B cell (primary cell): ENCODE data around the gene FAM53B. TPM values are rescaled to one million over a fixed set of nuclear protein-coding genes. Genes with fewer than 3 reads are reported as not detected.

Experiments
- ATAC-seq: fragments of 200-7000 bp; cut with Tn5 transposase; one replicate; pipeline ENCODE4 v1.10.0; 2021; ENCODE audit warnings: low read depth, mild to moderate bottlenecking, moderate number of reproducible peaks, moderate library complexity
- CTCF ChIA-PET: fragments of 350-600 bp; sonication (Branson Sonifier 250); formaldehyde crosslinking; loops from one replicate; lab custom pipeline; 2021; ENCODE audit warnings: antibody characterized with exemption, inconsistent platforms; lab: Charles Lee
- POLR2A ChIA-PET: fragments of 350-600 bp; sonication (Branson Sonifier 250); formaldehyde crosslinking; loops from one replicate; lab custom pipeline; 2021; ENCODE audit warnings: antibody characterized with exemption; lab: Charles Lee
- DNase-seq: peaks from one replicate; pipeline ENCODE4 v3.0.0; 2013
- H2AFZ ChIP-seq: 2 replicates; pipeline ENCODE4 v1.6.1; 2012; ENCODE audit warnings: mild to moderate bottlenecking, low read depth, low read length; ENCODE audit not compliant: insufficient read depth, poor library complexity, severe bottlenecking
- H3K27ac ChIP-seq, 2 donors: 1 replicate in 1 of 2; 2 replicates in 1 of 2; pipeline ENCODE4 v1.5.1; 2012 to 2013; ENCODE audit warnings: low read length in 2 of 2, mild to moderate bottlenecking in 2 of 2, moderate library complexity in 1 of 2
- H3K27me3 ChIP-seq, 4 experiments: fragments of 200-600 bp in 1 of 4; sonication (generic) in 1 of 4; replicated peaks in 1 of 4; 1 replicate in 2 of 4; 2 replicates in 2 of 4; pipeline versions ENCODE4 v1.6.1 to v1.7.0; 2013 to 2016; ENCODE audit warnings: low read length in 3 of 4, mild to moderate bottlenecking in 2 of 4, mixed read lengths in 1 of 4, moderate library complexity in 1 of 4; ENCODE audit not compliant: insufficient read depth in 4 of 4, control insufficient read depth in 3 of 4; ENCODE audit errors: control extremely low read depth in 1 of 4
- H3K36me3 ChIP-seq, 2 experiments: replicated peaks in 1 of 2; 1 replicate in 1 of 2; 2 replicates in 1 of 2; pipeline versions ENCODE4 v1.6.1 to v1.7.1; 2013; ENCODE audit warnings: low read length in 1 of 2; ENCODE audit not compliant: insufficient read depth in 2 of 2, control insufficient read depth in 1 of 2; ENCODE audit errors: control extremely low read depth in 1 of 2, extremely low read depth in 1 of 2
- H3K4me1 ChIP-seq, 2 donors: fragments of 200-600 bp in 1 of 2; sonication (generic) in 1 of 2; 1 replicate in 1 of 2; 2 replicates in 1 of 2; pipeline versions ENCODE4 v1.5.1 to v1.6.1; 2013 to 2017; ENCODE audit warnings: low read length in 2 of 2; ENCODE audit not compliant: control insufficient read depth in 2 of 2, insufficient read depth in 2 of 2
- H3K4me2 ChIP-seq: replicated peaks from 2 replicates; pipeline ENCODE3; 2012; ENCODE audit warnings: mild to moderate bottlenecking, low read depth, low read length; ENCODE audit not compliant: poor library complexity, severe bottlenecking
- H3K4me3 ChIP-seq, 5 experiments: fragments of 200-600 bp in 1 of 5; sonication (generic) in 1 of 5; 1 replicate in 3 of 5; 2 replicates in 2 of 5; pipeline versions ENCODE4 v1.5.1 to v1.7.0; 2011 to 2016; ENCODE audit warnings: low read length in 4 of 5, mild to moderate bottlenecking in 4 of 5, low read depth in 2 of 5, control low read depth in 1 of 5, moderate library complexity in 1 of 5; ENCODE audit not compliant: insufficient read depth in 1 of 5; ENCODE audit errors: control extremely low read depth in 1 of 5, extremely low read depth in 1 of 5
- H3K79me2 ChIP-seq: fragments of 200-600 bp; sonication (generic); one replicate; pipeline ENCODE4 v1.6.0; 2016; ENCODE audit warnings: low read length; ENCODE audit not compliant: control insufficient read depth, insufficient read depth
- H3K9ac ChIP-seq: fragments of 200-600 bp; sonication (generic); 2 replicates; pipeline ENCODE4 v1.6.1; 2017; ENCODE audit warnings: mild to moderate bottlenecking, low read length, moderate library complexity
- H3K9me3 ChIP-seq, 3 donors: one replicate each; pipeline versions ENCODE4 v1.6.1 to v1.7.1; 2013; ENCODE audit warnings: low read length in 2 of 3; ENCODE audit not compliant: control insufficient read depth in 2 of 3, insufficient read depth in 1 of 3; ENCODE audit errors: control extremely low read depth in 1 of 3
- H4K20me1 ChIP-seq: 2 replicates; pipeline ENCODE4 v1.6.0; 2012; ENCODE audit warnings: mild to moderate bottlenecking, low read length; ENCODE audit not compliant: insufficient read depth, control insufficient read depth, poor library complexity, severe bottlenecking
- H3K27ac Mint-ChIP-seq: one replicate; pipeline ENCODE4 v1.8.0; 2021; ENCODE audit warnings: mixed read lengths
- H3K27me3 Mint-ChIP-seq: one replicate; pipeline ENCODE4 v1.8.0; 2021; ENCODE audit warnings: mixed read lengths
- H3K4me1 Mint-ChIP-seq: one replicate; pipeline ENCODE4 v1.8.0; 2021; ENCODE audit warnings: mixed read lengths
- H3K4me3 Mint-ChIP-seq: one replicate; pipeline ENCODE4 v1.8.0; 2021; ENCODE audit warnings: mixed read lengths
- H3K9me3 Mint-ChIP-seq: one replicate; pipeline ENCODE4 v1.8.0; 2022; ENCODE audit warnings: mixed read lengths; ENCODE audit not compliant: insufficient read depth
- EZH2 ChIP-seq: IDR thresholded peaks from 2 replicates; pipeline ENCODE4 v1.6.1; 2012; ENCODE audit warnings: borderline replicate concordance, low read depth, mild to moderate bottlenecking, moderate library complexity, low read length; ENCODE audit not compliant: insufficient read depth, poor library complexity, severe bottlenecking
- WGBS: methylation state at CpG from one replicate; pipeline ENCODE4 v1.1.5; 2013; ENCODE audit warnings: missing lambda C conversion rate; ENCODE audit not compliant: insufficient coverage; 5-methylcytosine and 5-hydroxymethylcytosine counted together
- intact Hi-C: fragments of 100-400 bp; cut with micrococcal nuclease; formaldehyde crosslinking; loops from one replicate; pipeline ENCODE4 v1.10.0; 2022
- polyA plus RNA-seq: library from polyadenylated mRNA; depleted of rRNA; stranded (reverse); fragments of >200 nt; gene quantifications from 2 replicates; pipeline ENCODE4 v1.2.3, GENCODE V29; 2012
- total RNA-seq, 2 donors: library from RNA; stranded (reverse); fragments of 120-200 nt in 1 of 2; gene quantifications; 1 replicate in 1 of 2; 2 replicates in 1 of 2; pipeline versions ENCODE4 v1.2.3 to v1.2.4, GENCODE V29; 2013 to 2022
- TF ChIP-seq, protein P1 (sequence below): fragments of 200-600 bp; IDR thresholded peaks from one replicate; pipeline ENCODE4 v1.8.0; 2022; ENCODE audit warnings: antibody characterized with exemption, mild to moderate bottlenecking

The FAM53B gene
- total and polyA plus RNA-seq, 2 donors (not counting 1 experiment from before 2014, with no cell fraction given) = 51.2 to 186 TPM

DNA sequence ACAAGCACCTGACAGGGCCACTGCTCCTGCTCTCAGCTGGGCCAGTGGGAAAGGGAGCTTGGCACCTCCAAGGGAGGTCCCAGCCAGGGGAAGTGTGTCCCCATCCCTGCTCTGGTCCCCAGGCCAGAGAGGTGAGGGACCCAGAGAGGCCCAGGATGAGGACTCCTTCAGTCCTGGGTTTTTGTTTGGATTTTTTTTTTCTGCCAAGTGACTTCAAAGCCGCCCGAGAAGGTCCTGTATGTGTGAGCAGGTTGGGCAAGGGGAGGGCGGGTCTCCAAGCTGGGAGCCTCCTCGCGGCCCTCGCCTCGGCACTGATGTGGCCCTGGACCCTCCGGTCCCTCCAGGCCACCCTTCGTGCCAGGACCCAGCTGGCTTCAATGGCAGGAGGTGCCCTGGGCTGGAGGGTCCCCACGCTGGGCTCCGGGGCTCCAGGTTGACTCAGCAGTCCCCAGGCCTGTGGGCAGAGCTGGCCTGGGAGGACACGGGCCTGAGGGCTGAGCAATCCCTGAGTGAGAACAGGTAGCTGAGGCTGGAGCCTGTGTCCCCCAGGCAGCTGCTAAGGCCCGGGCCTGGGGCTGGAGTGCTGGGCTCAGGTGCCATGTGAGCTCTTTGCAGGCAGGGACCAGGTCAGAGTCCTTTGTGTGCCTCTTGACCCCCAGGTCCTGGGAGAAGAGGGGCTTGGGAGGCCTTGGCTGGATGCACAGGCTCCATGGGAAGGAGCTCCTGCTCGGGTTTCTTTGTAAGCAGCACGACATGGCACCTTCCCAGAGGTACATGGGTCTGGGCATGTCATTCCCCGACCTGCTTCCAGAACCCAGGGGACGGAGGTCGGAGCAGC is 140.6 kb downstream of the FAM53B start:
- Histone ChIP-seq H2AFZ (no peak overlapping the region), H3K9me3 (no peaks in the 10 kb centered on the region), H3K4me1 (peaks cover 88 to 99% of the 10 kb centered on the region in 2 donors), H3K9ac (peak overlapping the region; percentile 11), H3K27ac (peak overlapping the region; percentile 90 to 99), H3K4me2 (peak overlapping the region; percentile 75), H4K20me1 (no peaks in the 10 kb centered on the region), H3K27me3 (no peaks in the 10 kb centered on the region), H3K79me2 (peaks cover 92% of the 10 kb centered on the region), H3K36me3 (peaks cover 0 to 3% of the 10 kb centered on the region in 2 experiments), H3K4me3 (no peak overlapping the region)
- ATAC-seq (no peak), DNase-seq (peak; percentile 34)
- H3K4me3 Mint-ChIP-seq = peak overlapping the region; percentile 78
- intact Hi-C loops = no loop called here
- POLR2A ChIA-PET = interaction anchor here (0.8 to 8.8 kb wide), 9 partner anchors 11 to 138 kb away, joined by 3 to 163 read pairs (median 5); no protein-coding TSS in a partner anchor
- H3K4me1 Mint-ChIP-seq = peaks cover 91% of the 10 kb centered on the region
- H3K9me3 Mint-ChIP-seq = no peaks in the 10 kb centered on the region
- CTCF ChIA-PET = interaction anchor here (0.9 to 8.8 kb wide), 13 partner anchors 10 to 142 kb away, joined by 3 to 74 read pairs (median 5); no protein-coding TSS in a partner anchor
- no peaks in the 10 kb centered on the region for H3K27me3 Mint-ChIP-seq
- peak overlapping the region; percentile 99 for H3K27ac Mint-ChIP-seq
- TF ChIP-seq EZH2 = no peak
- TF ChIP-seq, protein P1, sequence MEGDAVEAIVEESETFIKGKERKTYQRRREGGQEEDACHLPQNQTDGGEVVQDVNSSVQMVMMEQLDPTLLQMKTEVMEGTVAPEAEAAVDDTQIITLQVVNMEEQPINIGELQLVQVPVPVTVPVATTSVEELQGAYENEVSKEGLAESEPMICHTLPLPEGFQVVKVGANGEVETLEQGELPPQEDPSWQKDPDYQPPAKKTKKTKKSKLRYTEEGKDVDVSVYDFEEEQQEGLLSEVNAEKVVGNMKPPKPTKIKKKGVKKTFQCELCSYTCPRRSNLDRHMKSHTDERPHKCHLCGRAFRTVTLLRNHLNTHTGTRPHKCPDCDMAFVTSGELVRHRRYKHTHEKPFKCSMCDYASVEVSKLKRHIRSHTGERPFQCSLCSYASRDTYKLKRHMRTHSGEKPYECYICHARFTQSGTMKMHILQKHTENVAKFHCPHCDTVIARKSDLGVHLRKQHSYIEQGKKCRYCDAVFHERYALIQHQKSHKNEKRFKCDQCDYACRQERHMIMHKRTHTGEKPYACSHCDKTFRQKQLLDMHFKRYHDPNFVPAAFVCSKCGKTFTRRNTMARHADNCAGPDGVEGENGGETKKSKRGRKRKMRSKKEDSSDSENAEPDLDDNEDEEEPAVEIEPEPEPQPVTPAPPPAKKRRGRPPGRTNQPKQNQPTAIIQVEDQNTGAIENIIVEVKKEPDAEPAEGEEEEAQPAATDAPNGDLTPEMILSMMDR = no peak
- WGBS = 79% methylated on average over 18 of the region's 18 CpGs
